SK-N-SH treated with all-trans-retinoic acid at 6 μM for 48 hours (cell line): ENCODE results near the gene MFSD6.

Source experiments
- CSDC2 ChIP-seq: fragments of 250-450 bp; sonication (Bioruptor Pico); IDR thresholded peaks from 2 replicates; pipeline ENCODE4 v1.5.0; 2020; ENCODE audit warnings: mild to moderate bottlenecking, moderate library complexity
- OSR1 ChIP-seq: fragments of 250-450 bp; sonication (Bioruptor Pico); IDR thresholded peaks from 2 replicates; pipeline ENCODE4 v1.8.0; 2022; ENCODE audit warnings: moderate library complexity, mild to moderate bottlenecking, inconsistent platforms
- PPARA ChIP-seq: fragments of 250-450 bp; sonication (Bioruptor Pico); IDR thresholded peaks from 2 replicates; pipeline ENCODE4 v1.5.0; 2020; ENCODE audit warnings: mild to moderate bottlenecking, borderline replicate concordance
- RARB ChIP-seq: fragments of 250-450 bp; sonication (Bioruptor Pico); IDR thresholded peaks from 2 replicates; pipeline ENCODE4 v1.8.0; 2021; ENCODE audit warnings: mild to moderate bottlenecking, moderate library complexity
- TCF4 ChIP-seq: fragments of 250-450 bp; sonication (Bioruptor Pico); IDR thresholded peaks from 2 replicates; pipeline ENCODE4 v1.8.0; 2021; ENCODE audit warnings: mild to moderate bottlenecking, moderate library complexity, borderline replicate concordance
- ZC3H10 ChIP-seq: fragments of 250-450 bp; sonication (Bioruptor Pico); IDR thresholded peaks from 2 replicates; pipeline ENCODE4 v1.5.1; 2021; ENCODE audit warnings: mild to moderate bottlenecking, moderate library complexity
- ZFP3 ChIP-seq: fragments of 250-450 bp; sonication (Bioruptor Pico); IDR thresholded peaks from 2 replicates; pipeline ENCODE4 v1.5.0; 2020; ENCODE audit warnings: mild to moderate bottlenecking, moderate library complexity
- ZFP30 ChIP-seq: fragments of 450-650 bp; formaldehyde crosslinking; IDR thresholded peaks from 2 replicates; pipeline ENCODE4 v1.5.0; 2022; ENCODE audit warnings: mild to moderate bottlenecking, moderate library complexity
- ZNF565 ChIP-seq: fragments of 450-650 bp; formaldehyde crosslinking; conservative IDR thresholded peaks from 2 replicates; pipeline ENCODE4 v1.5.0; 2020; ENCODE audit warnings: low read depth, mild to moderate bottlenecking, moderate library complexity
- TF ChIP-seq, protein P1 (sequence below): fragments of 250-450 bp; sonication (Bioruptor Pico); IDR thresholded peaks from 2 replicates; pipeline ENCODE4 v1.5.1; 2020; ENCODE audit warnings: low read depth, mild to moderate bottlenecking, moderate library complexity

DNA sequence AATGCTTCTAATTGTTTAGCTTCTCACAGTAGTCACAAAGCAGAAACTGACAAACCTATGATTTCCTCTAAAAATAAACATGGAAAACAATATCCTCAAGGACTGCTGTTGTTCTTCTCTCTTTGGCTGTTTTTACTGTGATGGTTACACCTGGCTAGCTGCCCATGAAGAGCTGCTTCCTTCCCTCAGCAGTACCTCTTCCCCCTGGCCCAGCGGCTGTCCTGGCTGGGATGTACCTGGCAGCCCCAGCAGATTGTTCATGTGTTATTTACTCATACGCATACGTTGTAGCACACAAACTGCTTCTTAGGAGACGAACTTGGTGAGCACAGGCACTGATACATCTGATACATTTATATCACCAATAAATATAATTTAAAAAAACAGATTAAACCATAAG lies 99.0 kb downstream of the MFSD6 start:
- no peak for TF ChIP-seq ZFP3 (CRISPR knock-in tag)
- TF ChIP-seq, protein P1, sequence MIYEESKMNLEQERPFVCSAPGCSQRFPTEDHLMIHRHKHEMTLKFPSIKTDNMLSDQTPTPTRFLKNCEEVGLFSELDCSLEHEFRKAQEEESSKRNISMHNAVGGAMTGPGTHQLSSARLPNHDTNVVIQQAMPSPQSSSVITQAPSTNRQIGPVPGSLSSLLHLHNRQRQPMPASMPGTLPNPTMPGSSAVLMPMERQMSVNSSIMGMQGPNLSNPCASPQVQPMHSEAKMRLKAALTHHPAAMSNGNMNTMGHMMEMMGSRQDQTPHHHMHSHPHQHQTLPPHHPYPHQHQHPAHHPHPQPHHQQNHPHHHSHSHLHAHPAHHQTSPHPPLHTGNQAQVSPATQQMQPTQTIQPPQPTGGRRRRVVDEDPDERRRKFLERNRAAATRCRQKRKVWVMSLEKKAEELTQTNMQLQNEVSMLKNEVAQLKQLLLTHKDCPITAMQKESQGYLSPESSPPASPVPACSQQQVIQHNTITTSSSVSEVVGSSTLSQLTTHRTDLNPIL (CRISPR knock-in tag), result no peak
- no peak for TF ChIP-seq ZNF565 (CRISPR knock-in tag)
- TF ChIP-seq PPARA (CRISPR knock-in tag), result no peak
- TF ChIP-seq RARB (CRISPR knock-in tag), result no peak
- TF ChIP-seq OSR1 (CRISPR knock-in tag), result no peak
- no peak for TF ChIP-seq TCF4 (CRISPR knock-in tag)
- no peak for TF ChIP-seq ZC3H10 (CRISPR knock-in tag)
- TF ChIP-seq CSDC2 (CRISPR knock-in tag), result no peak
- no peak for TF ChIP-seq ZFP30 (CRISPR knock-in tag)
